NCI-H446 treated with DMSO at 0.1 percent for 48 hours (cell line): ENCODE results near the gene COMMD9.

Experiments
- DNase-seq: peaks from one replicate; lab custom pipeline; 2025; lab: John Stamatoyannopoulos, UW

COMMD9 gene

GRCh38 chr11:36257351-36257750, 31.9 kb downstream of the COMMD9 start:
- no peak for DNase-seq

GRCh38 chr11:36254713-36255112, 34.5 kb downstream of the COMMD9 start:
- DNase-seq, result no peak

GRCh38 chr11:36253238-36253637, 36.0 kb downstream of the COMMD9 start:
- peak; percentile 94 for DNase-seq

- no peak for DNase-seq
These were observed 37.4 kb downstream of the COMMD9 start for GRCh38 chr11:36251823-36252222.

GRCh38 chr11:36249246-36249645, 40.0 kb downstream of the COMMD9 start:
- DNase-seq, result no peak

- DNase-seq, result no peak
These were observed 40.8 kb downstream of the COMMD9 start for GRCh38 chr11:36248436-36248835.

- DNase-seq, result no peak
These were observed 41.7 kb downstream of the COMMD9 start for GRCh38 chr11:36247493-36247892.

GRCh38 chr11:36243641-36244040, 45.6 kb downstream of the COMMD9 start:
- DNase-seq, result peak; percentile 93

- DNase-seq, result no peak
These were observed 47.7 kb downstream of the COMMD9 start for GRCh38 chr11:36241497-36241896.

GRCh38 chr11:36240801-36241200, 48.4 kb downstream of the COMMD9 start:
- peak; percentile 48 for DNase-seq

GRCh38 chr11:36240173-36240572, 49.1 kb downstream of the COMMD9 start:
- DNase-seq, result no peak

- peak; percentile 80 for DNase-seq
These were observed 49.6 kb downstream of the COMMD9 start for GRCh38 chr11:36239636-36240035.

GRCh38 chr11:36238881-36239280, 50.3 kb downstream of the COMMD9 start:
- peak; percentile 24 for DNase-seq

GRCh38 chr11:36238036-36238631, 51.1 kb downstream of the COMMD9 start:
- DNase-seq, result no peak

GRCh38 chr11:36237391-36237790, 51.8 kb downstream of the COMMD9 start:
- DNase-seq, result no peak

- DNase-seq, result no peak
These were observed 53.5 kb downstream of the COMMD9 start for GRCh38 chr11:36235750-36236149.

- DNase-seq, result no peak
These were observed 54.4 kb downstream of the COMMD9 start for GRCh38 chr11:36234825-36235224.

GRCh38 chr11:36233204-36233603, 56.0 kb downstream of the COMMD9 start:
- DNase-seq, result no peak

- DNase-seq, result no peak
These were observed 58.2 kb downstream of the COMMD9 start for GRCh38 chr11:36230779-36231699.

GRCh38 chr11:36229091-36229705, 60.0 kb downstream of the COMMD9 start:
- no peak for DNase-seq

- DNase-seq, result no peak
These were observed 60.5 kb downstream of the COMMD9 start for GRCh38 chr11:36228689-36229088.

- DNase-seq, result no peak
These were observed 62.2 kb downstream of the COMMD9 start for GRCh38 chr11:36227044-36227443.
